A549 (cell line): ENCODE measurements around the gene OSCP1. TPM values are rescaled to one million over a fixed set of nuclear protein-coding genes. Genes with fewer than 3 reads are reported as not detected.
A peak's percentile ranks its signal among the peaks of the same experiment; 100 is the strongest.

Experiments
- BCL3 ChIP-seq: fragments of >200 bp; sonication (Bioruptor Twin); formaldehyde crosslinking; IDR thresholded peaks from 3 replicates; pipeline ENCODE4 v1.6.1; 2016
- CBX2 ChIP-seq: fragments of 200-600 bp; sonication (generic); IDR thresholded peaks from 2 replicates; pipeline ENCODE4 v1.6.1; 2016; ENCODE audit warnings: low read depth, mild to moderate bottlenecking, borderline replicate concordance
- CTCF ChIP-seq: fragments of >200 bp; sonication (Bioruptor Twin); formaldehyde crosslinking; IDR thresholded peaks from 3 replicates; pipeline ENCODE4 v1.5.1; 2016
- EHF ChIP-seq: fragments of 250-450 bp; sonication (Bioruptor Pico); IDR thresholded peaks from 2 replicates; pipeline ENCODE4 v1.5.0; 2020; ENCODE audit warnings: mild to moderate bottlenecking
- ELK1 ChIP-seq: fragments of 150-350 bp; IDR thresholded peaks from 2 replicates; pipeline ENCODE4 v1.6.1; 2014; ENCODE audit warnings: low read depth, mild to moderate bottlenecking, low read length
- EP300 ChIP-seq, 2 experiments: fragments of >200 bp; sonication (Bioruptor Twin); formaldehyde crosslinking; IDR thresholded peaks; 2 replicates in 1 of 2; 3 replicates in 1 of 2; pipeline ENCODE4 v1.6.1; 2016 to 2017
- FOSB ChIP-seq: fragments of 250-450 bp; sonication (Bioruptor Pico); IDR thresholded peaks from 2 replicates; pipeline ENCODE4 v1.5.0; 2020; ENCODE audit warnings: mild to moderate bottlenecking, moderate library complexity
- FOSL2 ChIP-seq, 2 experiments: fragments of 450-650 bp in 1 of 2; fragments of >200 bp in 1 of 2; sonication (Bioruptor Twin) in 1 of 2; formaldehyde crosslinking; IDR thresholded peaks; 2 replicates each; pipeline versions ENCODE4 v1.5.0 to v1.6.1; 2016 to 2020; ENCODE audit warnings: mild to moderate bottlenecking in 1 of 2, moderate library complexity in 1 of 2
- HDAC2 ChIP-seq: fragments of 200-600 bp; sonication (generic); IDR thresholded peaks from 2 replicates; pipeline ENCODE4 v1.6.1; 2016
- HMGXB4 ChIP-seq: fragments of 250-450 bp; sonication (Bioruptor Pico); IDR thresholded peaks from 2 replicates; pipeline ENCODE4 v1.5.0; 2021; ENCODE audit warnings: mild to moderate bottlenecking, moderate library complexity, borderline replicate concordance
- JUNB ChIP-seq: fragments of >200 bp; sonication (Bioruptor Twin); formaldehyde crosslinking; IDR thresholded peaks from 2 replicates; pipeline ENCODE4 v1.6.1; 2016
- KDM1A ChIP-seq: fragments of 200-600 bp; sonication (generic); IDR thresholded peaks from 2 replicates; pipeline ENCODE4 v1.6.1; 2016; ENCODE audit warnings: low read depth, mild to moderate bottlenecking
- MAFK ChIP-seq: fragments of 450-650 bp; IDR thresholded peaks from 2 replicates; pipeline ENCODE4 v1.6.1; 2014; ENCODE audit not compliant: partially characterized antibody
- MAX ChIP-seq: IDR thresholded peaks from 2 replicates; pipeline ENCODE4 v1.6.1; 2012
- NFE2L2 ChIP-seq: fragments of 150-350 bp; conservative IDR thresholded peaks from 2 replicates; pipeline ENCODE4 v1.6.1; 2014; ENCODE audit warnings: low read length
- NPAS2 ChIP-seq: fragments of 250-450 bp; sonication (Bioruptor Pico); IDR thresholded peaks from 2 replicates; pipeline ENCODE4 v1.8.0; 2022; ENCODE audit warnings: mild to moderate bottlenecking, moderate library complexity, borderline replicate concordance
- NR3C1 ChIP-seq: fragments of >200 bp; sonication (Bioruptor Twin); formaldehyde crosslinking; IDR thresholded peaks from 3 replicates; pipeline ENCODE4 v1.6.1; 2017
- PBX3 ChIP-seq: IDR thresholded peaks from 2 replicates; pipeline ENCODE4 v1.6.1; 2012
- PHF8 ChIP-seq: fragments of 200-600 bp; sonication (generic); IDR thresholded peaks from 2 replicates; pipeline ENCODE4 v1.6.1; 2016; ENCODE audit warnings: low read depth, mild to moderate bottlenecking, antibody characterized with exemption, moderate library complexity, borderline replicate concordance
- POLR2A ChIP-seq: IDR thresholded peaks from 2 replicates; pipeline ENCODE4 v1.6.1; 2012; ENCODE audit warnings: mild to moderate bottlenecking, low read length
- POLR2AphosphoS2 ChIP-seq: conservative IDR thresholded peaks from 2 replicates; pipeline ENCODE4 v1.6.1; 2012; ENCODE audit warnings: low read length, improper control_type of control experiment, inconsistent platforms
- RCOR1 ChIP-seq: fragments of 150-350 bp; IDR thresholded peaks from 2 replicates; pipeline ENCODE4 v1.6.1; 2014; ENCODE audit warnings: antibody characterized with exemption, low read length, low read depth
- REST ChIP-seq: fragments of 200-600 bp; sonication (generic); IDR thresholded peaks from 2 replicates; pipeline ENCODE4 v1.6.1; 2016; ENCODE audit warnings: antibody characterized with exemption, mild to moderate bottlenecking, moderate library complexity
- RNF2 ChIP-seq: fragments of 200-600 bp; sonication (generic); IDR thresholded peaks from 2 replicates; pipeline ENCODE4 v1.6.1; 2016; ENCODE audit warnings: low read depth, mild to moderate bottlenecking, antibody characterized with exemption, moderate library complexity, borderline replicate concordance
- SREBF2 ChIP-seq: fragments of 450-650 bp; IDR thresholded peaks from 2 replicates; pipeline ENCODE4 v1.6.1; 2014; ENCODE audit warnings: mild to moderate bottlenecking, moderate library complexity
- TFCP2L1 ChIP-seq: fragments of 250-450 bp; sonication (Bioruptor Pico); IDR thresholded peaks from 2 replicates; pipeline ENCODE4 v1.5.0; 2021; ENCODE audit warnings: mild to moderate bottlenecking
- TP53 ChIP-seq: fragments of 250-450 bp; sonication (Bioruptor Pico); IDR thresholded peaks from 2 replicates; pipeline ENCODE4 v1.5.0; 2021; ENCODE audit warnings: mild to moderate bottlenecking, moderate library complexity
- ZC3H11A ChIP-seq: fragments of 450-650 bp; IDR thresholded peaks from 2 replicates; pipeline ENCODE4 v1.6.1; 2014; ENCODE audit warnings: antibody characterized with exemption, mild to moderate bottlenecking
- ZFP36 ChIP-seq: fragments of 450-650 bp; IDR thresholded peaks from 2 replicates; pipeline ENCODE4 v1.6.1; 2014; ENCODE audit warnings: borderline replicate concordance; ENCODE audit not compliant: partially characterized antibody
- ZNF302 ChIP-seq: fragments of 250-450 bp; sonication (Bioruptor Pico); IDR thresholded peaks from 2 replicates; pipeline ENCODE4 v1.9.0; 2021; ENCODE audit warnings: inconsistent platforms, mild to moderate bottlenecking, moderate library complexity
- polyA plus RNA-seq, 4 experiments: library from polyadenylated mRNA; depleted of rRNA in 3 of 4; stranded (reverse); fragments of >200 nt; fragmentation: RNase III in 1 of 4; extraction: RNeasy Plus Mini Kit Qiagen cat#74134 plus additional on column Dnase treatment in 1 of 4; gene quantifications; 2 replicates in 3 of 4; 3 replicates in 1 of 4; pipeline ENCODE4 v1.2.3, GENCODE V29; 2011 to 2017

Gene OSCP1
- polyA plus RNA-seq, 2 of the 4 experiments (the other 2 are of a cell fraction) = 4.6 to 6.6 TPM

GRCh38 chr1:36386265-36387140 lies 63.7 kb downstream of the OSCP1 start (continued):
- TF ChIP-seq CTCF = no peak
- TF ChIP-seq NR3C1 = no peak
- no peak for TF ChIP-seq ZFP36
- TF ChIP-seq PHF8 = 0 out of 2 replicates have a peak, but pooled peaks have one; percentile 23
- no peak for TF ChIP-seq EHF (CRISPR knock-in tag)
- TF ChIP-seq RCOR1 = no peak
- TF ChIP-seq RNF2 = no peak
- TF ChIP-seq JUNB = peak; percentile 81
- TF ChIP-seq ZC3H11A = no peak
- TF ChIP-seq FOSB (CRISPR knock-in tag) = no peak
- no peak for TF ChIP-seq POLR2AphosphoS2
- TF ChIP-seq NFE2L2 = no peak; the same call in 1 of the 2 replicates
- no peak for TF ChIP-seq ELK1
- no peak for TF ChIP-seq REST
- no peak for TF ChIP-seq NPAS2 (CRISPR knock-in tag)
- peak; percentile 90 for TF ChIP-seq MAX
- no peak for TF ChIP-seq KDM1A
- TF ChIP-seq TP53 = no peak
- TF ChIP-seq SREBF2 = no peak
- 0 out of 2 replicates have a peak, but pooled peaks have one; percentile 19 for TF ChIP-seq PBX3
- TF ChIP-seq MAFK = peak; percentile 49
- TF ChIP-seq POLR2A = peak; percentile 52
- TF ChIP-seq BCL3 = peak; percentile 72; the same call in 2 of the 3 replicates
- TF ChIP-seq HMGXB4 = no peak
- TF ChIP-seq CBX2 = no peak
- TF ChIP-seq EP300 (IDR thresholded peaks at IDR 0.05) = peak; percentile 24 to 66; a peak in 3 of 5 replicates
- 0 out of 2 replicates have a peak, but pooled peaks have one; percentile 13 for TF ChIP-seq TFCP2L1
- TF ChIP-seq ZNF302 (CRISPR knock-in tag) = no peak
- TF ChIP-seq HDAC2 = no peak
- TF ChIP-seq FOSL2 (IDR thresholded peaks at IDR 0.05) = peak; percentile 96
- TF ChIP-seq FOSL2 (CRISPR knock-in tag; IDR thresholded peaks at IDR 0.05) = peak; percentile 99
